HK-2 (cell line): Measurements from ENCODE around the gene JADE2.

Experiments
- DNase-seq: peaks from one replicate; pipeline ENCODE4 v3.0.0-alpha.2; 2018; ENCODE audit not compliant: unreplicated experiment

The JADE2 gene

GRCh38 chr5:134569758-134570364 is 44.4 kb downstream of the JADE2 start:
- no peak for DNase-seq

GRCh38 chr5:134570365-134570758 is 44.9 kb downstream of the JADE2 start:
- no peak for DNase-seq

- no peak for DNase-seq
Observed at GRCh38 chr5:134570886-134571285, 45.4 kb downstream of the JADE2 start.

GRCh38 chr5:134571693-134572405 is 46.4 kb downstream of the JADE2 start:
- DNase-seq: no peak

GRCh38 chr5:134572811-134573210 is 47.3 kb downstream of the JADE2 start:
- no peak for DNase-seq

GRCh38 chr5:134574521-134574920 is 49.1 kb downstream of the JADE2 start:
- DNase-seq: no peak

GRCh38 chr5:134575316-134575715 is 49.8 kb downstream of the JADE2 start:
- DNase-seq: no peak

- DNase-seq: no peak
Observed at GRCh38 chr5:134576386-134577021, 51.0 kb downstream of the JADE2 start.

GRCh38 chr5:134577022-134577795 is 51.7 kb downstream of the JADE2 start:
- DNase-seq: peak; percentile 64

GRCh38 chr5:134577796-134578577 is 52.5 kb downstream of the JADE2 start:
- DNase-seq: peak; percentile 54

GRCh38 chr5:134578578-134579283 is 53.3 kb downstream of the JADE2 start:
- no peak for DNase-seq

- no peak for DNase-seq
Observed at GRCh38 chr5:134579284-134579771, 53.9 kb downstream of the JADE2 start.

GRCh38 chr5:134580001-134580460 is 54.6 kb downstream of the JADE2 start:
- no peak for DNase-seq

- no peak for DNase-seq
Observed at GRCh38 chr5:134581241-134581981, 55.9 kb downstream of the JADE2 start.

GRCh38 chr5:134582281-134582680 is 56.8 kb downstream of the JADE2 start:
- DNase-seq: no peak

- no peak for DNase-seq
Observed at GRCh38 chr5:134582941-134583340, 57.5 kb downstream of the JADE2 start.

- DNase-seq: no peak
Observed at GRCh38 chr5:134583766-134584165, 58.3 kb downstream of the JADE2 start.

GRCh38 chr5:134584662-134585061 is 59.2 kb downstream of the JADE2 start:
- no peak for DNase-seq

GRCh38 chr5:134585966-134586365 is 60.5 kb downstream of the JADE2 start:
- DNase-seq: no peak
